PC-3 (cell line): ENCODE results near the gene AKAP7.

Experiments used
- EZH2 ChIP-seq: fragments of 300-600 bp; sonication (generic); IDR thresholded peaks from one replicate; pipeline ENCODE4 v1.6.1; 2017; ENCODE audit warnings: antibody characterized with exemption, mild to moderate bottlenecking, low read length; ENCODE audit not compliant: unreplicated experiment
- EZH2phosphoT487 ChIP-seq: fragments of 300-600 bp; sonication (generic); IDR thresholded peaks from 2 replicates; pipeline ENCODE4 v1.6.1; 2018; ENCODE audit warnings: mild to moderate bottlenecking, antibody characterized with exemption, low read length, borderline replicate concordance
- TF ChIP-seq, protein P1 (sequence below): fragments of 300-600 bp; sonication (generic); conservative IDR thresholded peaks from 2 replicates; pipeline ENCODE4 v1.5.1; 2017; ENCODE audit warnings: antibody characterized with exemption, low read depth, mild to moderate bottlenecking, low read length

- TF ChIP-seq, protein P1, sequence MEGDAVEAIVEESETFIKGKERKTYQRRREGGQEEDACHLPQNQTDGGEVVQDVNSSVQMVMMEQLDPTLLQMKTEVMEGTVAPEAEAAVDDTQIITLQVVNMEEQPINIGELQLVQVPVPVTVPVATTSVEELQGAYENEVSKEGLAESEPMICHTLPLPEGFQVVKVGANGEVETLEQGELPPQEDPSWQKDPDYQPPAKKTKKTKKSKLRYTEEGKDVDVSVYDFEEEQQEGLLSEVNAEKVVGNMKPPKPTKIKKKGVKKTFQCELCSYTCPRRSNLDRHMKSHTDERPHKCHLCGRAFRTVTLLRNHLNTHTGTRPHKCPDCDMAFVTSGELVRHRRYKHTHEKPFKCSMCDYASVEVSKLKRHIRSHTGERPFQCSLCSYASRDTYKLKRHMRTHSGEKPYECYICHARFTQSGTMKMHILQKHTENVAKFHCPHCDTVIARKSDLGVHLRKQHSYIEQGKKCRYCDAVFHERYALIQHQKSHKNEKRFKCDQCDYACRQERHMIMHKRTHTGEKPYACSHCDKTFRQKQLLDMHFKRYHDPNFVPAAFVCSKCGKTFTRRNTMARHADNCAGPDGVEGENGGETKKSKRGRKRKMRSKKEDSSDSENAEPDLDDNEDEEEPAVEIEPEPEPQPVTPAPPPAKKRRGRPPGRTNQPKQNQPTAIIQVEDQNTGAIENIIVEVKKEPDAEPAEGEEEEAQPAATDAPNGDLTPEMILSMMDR, result no peak
- TF ChIP-seq EZH2 (no peak), EZH2phosphoT487 (no peak)
Observed at GRCh38 chr6:131255911-131256310, 120.6 kb downstream of the AKAP7 start.
